Measurements from ENCODE around the gene SUMF1.
"Not testable (repeated sequence)": the region's sequence is repeated elsewhere in the genome, so short reads cannot be mapped to it uniquely, and the experiment has no call there.

Gene SUMF1

GRCh38 chr3:4461468-4462090 is 5.5 kb downstream of the SUMF1 start:
- Histone ChIP-seq H3K36me3 (replicated peaks; ENCODE audit: insufficient read depth, low read length) (no peaks in the 10 kb centered on the region), H3K4me2 (ENCODE audit: low read depth, low read length) (no peak overlapping the region), H3K27me3 (replicated peaks; ENCODE audit: insufficient read depth, low read length) (no peaks in the 10 kb centered on the region), H3F3A (ENCODE audit: insufficient read depth, low read length) (no peaks in the 10 kb centered on the region), H4K20me1 (ENCODE audit: insufficient read depth, low read length) (no peaks in the 10 kb centered on the region), H3K9ac (ENCODE audit: low read length) (no peak overlapping the region), H3K4me3 (ENCODE audit: low read length) (no peak overlapping the region), H3K79me2 (ENCODE audit: low read length) (peaks cover 4% of the 10 kb centered on the region; the same call in 1 of the 2 replicates), H3K27ac (ENCODE audit: low read length) (no peak overlapping the region), H2AFZ (ENCODE audit: low read length) (no peak overlapping the region), H3K9me2 (replicated peaks; ENCODE audit: insufficient read depth, low read length) (no peaks in the 10 kb centered on the region), H3K9me3 (replicated peaks; ENCODE audit: insufficient read depth, low read length) (no peaks in the 10 kb centered on the region), H3K4me1 (ENCODE audit: low read length) (no peaks in the 10 kb centered on the region)
- DNase-seq: no peak
- TF ChIP-seq EZH2 (optimal IDR thresholded peaks at IDR 0.05; ENCODE audit: low read depth, low read length): no peak
- no peak for TF ChIP-seq EZH2phosphoT487 (IDR thresholded peaks at IDR 0.05; ENCODE audit: low read length)
- TF ChIP-seq, protein P1, sequence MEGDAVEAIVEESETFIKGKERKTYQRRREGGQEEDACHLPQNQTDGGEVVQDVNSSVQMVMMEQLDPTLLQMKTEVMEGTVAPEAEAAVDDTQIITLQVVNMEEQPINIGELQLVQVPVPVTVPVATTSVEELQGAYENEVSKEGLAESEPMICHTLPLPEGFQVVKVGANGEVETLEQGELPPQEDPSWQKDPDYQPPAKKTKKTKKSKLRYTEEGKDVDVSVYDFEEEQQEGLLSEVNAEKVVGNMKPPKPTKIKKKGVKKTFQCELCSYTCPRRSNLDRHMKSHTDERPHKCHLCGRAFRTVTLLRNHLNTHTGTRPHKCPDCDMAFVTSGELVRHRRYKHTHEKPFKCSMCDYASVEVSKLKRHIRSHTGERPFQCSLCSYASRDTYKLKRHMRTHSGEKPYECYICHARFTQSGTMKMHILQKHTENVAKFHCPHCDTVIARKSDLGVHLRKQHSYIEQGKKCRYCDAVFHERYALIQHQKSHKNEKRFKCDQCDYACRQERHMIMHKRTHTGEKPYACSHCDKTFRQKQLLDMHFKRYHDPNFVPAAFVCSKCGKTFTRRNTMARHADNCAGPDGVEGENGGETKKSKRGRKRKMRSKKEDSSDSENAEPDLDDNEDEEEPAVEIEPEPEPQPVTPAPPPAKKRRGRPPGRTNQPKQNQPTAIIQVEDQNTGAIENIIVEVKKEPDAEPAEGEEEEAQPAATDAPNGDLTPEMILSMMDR (IDR thresholded peaks at IDR 0.05; ENCODE audit: low read length): no peak

DNA sequence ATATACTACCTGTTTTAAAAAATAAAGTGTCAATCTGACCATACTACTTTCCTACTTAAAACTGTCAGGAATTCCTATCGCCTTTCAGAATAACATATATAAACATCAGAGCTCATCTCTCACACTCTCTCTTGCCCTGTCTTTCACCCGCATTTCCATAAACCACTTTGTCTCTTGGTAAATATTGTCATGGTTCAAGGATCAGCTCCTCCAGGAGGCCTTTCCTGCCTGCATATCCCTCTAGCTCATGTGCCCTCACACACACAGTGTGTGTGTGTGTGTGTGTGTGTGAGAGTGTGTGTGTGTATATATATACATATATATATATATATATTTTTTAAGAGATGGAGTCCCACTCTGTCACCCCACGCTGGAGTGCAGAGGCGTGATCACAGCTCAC is 6.7 kb downstream of the SUMF1 start:
- H3K27ac ChIP-seq (ENCODE audit: low read length): no peak overlapping the region
- H3K79me2 ChIP-seq (ENCODE audit: low read length): no peaks in the 10 kb centered on the region
- H3F3A ChIP-seq (ENCODE audit: insufficient read depth, low read length): no peaks in the 10 kb centered on the region
- H3K36me3 ChIP-seq (replicated peaks; ENCODE audit: insufficient read depth, low read length): no peaks in the 10 kb centered on the region
- H3K9ac ChIP-seq (ENCODE audit: low read length): no peak overlapping the region
- no peaks in the 10 kb centered on the region for H3K27me3 ChIP-seq (replicated peaks; ENCODE audit: insufficient read depth, low read length)
- H4K20me1 ChIP-seq (ENCODE audit: insufficient read depth, low read length): no peaks in the 10 kb centered on the region
- no peaks in the 10 kb centered on the region for H3K4me1 ChIP-seq (ENCODE audit: low read length)
- H3K9me2 ChIP-seq (replicated peaks; ENCODE audit: insufficient read depth, low read length): no peaks in the 10 kb centered on the region
- H3K4me2 ChIP-seq (ENCODE audit: low read depth, low read length): no peak overlapping the region
- no peak for DNase-seq
- no peaks in the 10 kb centered on the region for H3K9me3 ChIP-seq (replicated peaks; ENCODE audit: insufficient read depth, low read length)
- H2AFZ ChIP-seq (ENCODE audit: low read length): no peak overlapping the region
- no peak overlapping the region for H3K4me3 ChIP-seq (ENCODE audit: low read length)
- TF ChIP-seq EZH2 (optimal IDR thresholded peaks at IDR 0.05; ENCODE audit: low read depth, low read length) (no peak), EZH2phosphoT487 (IDR thresholded peaks at IDR 0.05; ENCODE audit: low read length) (no peak)
- TF ChIP-seq, protein P1 (IDR thresholded peaks at IDR 0.05; ENCODE audit: low read length): no peak

GRCh38 chr3:4458961-4459360 is 8.1 kb downstream of the SUMF1 start:
- Histone ChIP-seq H3K9me2 (replicated peaks; ENCODE audit: insufficient read depth, low read length) (no peaks in the 10 kb centered on the region), H3K27me3 (replicated peaks; ENCODE audit: insufficient read depth, low read length) (no peaks in the 10 kb centered on the region), H3K79me2 (ENCODE audit: low read length) (no peaks in the 10 kb centered on the region), H3K9ac (ENCODE audit: low read length) (no peak overlapping the region), H4K20me1 (ENCODE audit: insufficient read depth, low read length) (no peaks in the 10 kb centered on the region), H3K4me1 (ENCODE audit: low read length) (no peaks in the 10 kb centered on the region), H3K4me2 (ENCODE audit: low read depth, low read length) (no peak overlapping the region), H3F3A (ENCODE audit: insufficient read depth, low read length) (no peaks in the 10 kb centered on the region), H2AFZ (ENCODE audit: low read length) (no peak overlapping the region), H3K36me3 (replicated peaks; ENCODE audit: insufficient read depth, low read length) (no peaks in the 10 kb centered on the region), H3K9me3 (replicated peaks; ENCODE audit: insufficient read depth, low read length) (no peaks in the 10 kb centered on the region), H3K27ac (ENCODE audit: low read length) (no peak overlapping the region), H3K4me3 (ENCODE audit: low read length) (no peak overlapping the region)
- DNase-seq: no peak
- no peak for TF ChIP-seq EZH2 (optimal IDR thresholded peaks at IDR 0.05; ENCODE audit: low read depth, low read length)
- TF ChIP-seq EZH2phosphoT487 (IDR thresholded peaks at IDR 0.05; ENCODE audit: low read length): no peak
- TF ChIP-seq, protein P1 (IDR thresholded peaks at IDR 0.05; ENCODE audit: low read length): no peak

DNA sequence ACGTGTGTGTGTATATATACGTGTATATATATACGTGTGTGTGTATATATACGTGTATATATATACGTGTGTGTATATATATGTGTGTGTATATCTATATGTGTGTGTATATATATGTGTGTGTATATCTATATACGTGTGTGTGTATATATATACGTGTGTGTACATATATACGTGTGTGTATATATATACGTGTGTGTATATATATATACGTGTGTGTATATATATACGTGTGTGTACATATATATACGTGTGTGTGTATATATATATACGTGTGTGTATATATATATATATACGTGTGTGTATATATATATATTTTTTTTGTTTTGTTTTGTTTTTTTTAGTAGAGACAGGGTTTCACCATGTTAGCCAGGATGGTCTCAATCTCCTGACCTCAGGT is 10.3 kb downstream of the SUMF1 start:
- not testable (repeated sequence) for H2AFZ ChIP-seq (ENCODE audit: low read length); H3K9me3 ChIP-seq (replicated peaks; ENCODE audit: insufficient read depth, low read length); H3K9ac ChIP-seq (ENCODE audit: low read length); H3K79me2 ChIP-seq (ENCODE audit: low read length); H3K4me1 ChIP-seq (ENCODE audit: low read length); H3F3A ChIP-seq (ENCODE audit: insufficient read depth, low read length); H3K4me2 ChIP-seq (ENCODE audit: low read depth, low read length); H3K27ac ChIP-seq (ENCODE audit: low read length); DNase-seq; H3K36me3 ChIP-seq (replicated peaks; ENCODE audit: insufficient read depth, low read length); H4K20me1 ChIP-seq (ENCODE audit: insufficient read depth, low read length); H3K27me3 ChIP-seq (replicated peaks; ENCODE audit: insufficient read depth, low read length); H3K4me3 ChIP-seq (ENCODE audit: low read length); H3K9me2 ChIP-seq (replicated peaks; ENCODE audit: insufficient read depth, low read length)
